Measurements from ENCODE around the gene KIF15.

The KIF15 gene

GRCh38 chr3:44885618-44886017 is 124.0 kb downstream of the KIF15 start:
- DNase-seq = no peak

- DNase-seq = no peak
Observed at GRCh38 chr3:44886561-44886960, 125.0 kb downstream of the KIF15 start.

DNA sequence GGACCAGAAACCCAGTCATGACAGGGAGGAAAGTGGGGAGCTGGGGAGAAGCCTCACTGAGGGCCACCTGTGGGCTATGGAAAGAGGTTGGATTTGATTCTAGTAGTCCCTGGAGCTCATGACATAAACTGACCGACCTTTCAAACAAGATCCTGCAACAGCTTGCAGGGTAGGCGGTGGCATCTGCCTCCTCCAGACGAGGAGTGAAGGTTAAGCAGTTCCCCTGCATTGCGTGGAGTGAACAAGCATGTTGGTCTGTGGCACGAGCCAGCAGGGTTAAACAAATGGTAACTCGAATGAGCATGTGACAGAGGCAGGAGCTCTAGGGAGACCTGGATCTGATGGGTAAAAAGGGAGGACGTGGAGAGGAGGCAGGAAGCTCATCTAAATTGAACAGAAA is 125.5 kb downstream of the KIF15 start:
- DNase-seq = no peak

GRCh38 chr3:44890258-44890657 is 128.7 kb downstream of the KIF15 start:
- DNase-seq = no peak

GRCh38 chr3:44890852-44891251 is 129.3 kb downstream of the KIF15 start:
- no peak for DNase-seq

DNA sequence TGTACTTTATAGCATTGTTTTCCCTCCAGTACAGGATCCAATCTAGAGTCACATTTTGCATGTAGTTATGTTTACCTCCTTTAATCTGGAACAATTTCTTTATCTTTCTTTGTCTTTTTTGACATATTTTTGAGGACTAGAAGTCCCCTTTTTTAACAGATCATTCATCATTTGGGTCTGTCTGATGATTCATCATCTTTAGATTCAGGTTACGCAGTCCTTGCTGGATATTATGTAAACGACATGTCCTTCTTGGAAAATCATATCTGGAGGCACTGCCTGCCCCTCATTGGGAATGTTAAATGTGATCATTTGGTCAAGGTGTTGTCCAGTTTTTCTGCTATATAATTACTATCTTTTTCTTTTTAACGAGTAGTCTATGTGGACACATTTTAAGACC is 131.1 kb downstream of the KIF15 start:
- no peak for DNase-seq

GRCh38 chr3:44893097-44893496 is 131.5 kb downstream of the KIF15 start:
- DNase-seq = no peak

GRCh38 chr3:44894485-44894884 is 132.9 kb downstream of the KIF15 start:
- no peak for DNase-seq

DNA sequence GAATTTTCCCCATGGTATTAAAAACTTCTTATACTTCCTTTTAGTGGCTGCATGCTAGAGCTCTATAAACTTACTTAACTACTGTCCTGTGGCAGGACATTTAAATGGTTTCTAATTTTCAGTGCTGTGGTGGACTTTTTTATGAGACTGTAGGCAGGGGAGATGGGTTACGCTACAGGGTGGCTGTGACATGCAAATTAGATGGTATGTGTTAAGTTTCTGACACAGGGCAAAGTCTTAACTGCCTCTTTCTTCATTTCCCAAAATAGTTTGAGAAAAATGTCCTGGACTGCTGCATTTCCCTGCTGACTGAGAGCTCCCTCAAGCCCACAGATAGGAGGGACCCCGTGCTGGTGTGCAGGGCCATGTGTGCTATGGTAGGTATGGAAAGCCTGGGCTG is 134.8 kb downstream of the KIF15 start:
- DNase-seq = no peak

GRCh38 chr3:44899683-44900367 is 138.2 kb downstream of the KIF15 start:
- no peak for DNase-seq

GRCh38 chr3:44902628-44903027 is 141.0 kb downstream of the KIF15 start:
- no peak for DNase-seq

Measured in NCI-H1694 (cell line).